Hepatocyte (in vitro differentiated cells): ENCODE data around the gene FCHSD2. TPM values are rescaled to one million over a fixed set of nuclear protein-coding genes. Genes with fewer than 3 reads are reported as not detected.

ENCODE experiments used
- DNase-seq: peaks from one replicate; pipeline ENCODE4 v3.0.0-alpha.2; 2016; ENCODE audit warnings: low spot score
- H2AFZ ChIP-seq: fragments of 200-600 bp; sonication (generic); 2 replicates; pipeline ENCODE4 v1.6.0; 2016; ENCODE audit warnings: antibody characterized with exemption, mild to moderate bottlenecking
- H3K27ac ChIP-seq: fragments of 200-600 bp; sonication (generic); 2 replicates; pipeline ENCODE4 v1.5.1; 2016; ENCODE audit warnings: mild to moderate bottlenecking
- H3K27me3 ChIP-seq: fragments of 200-600 bp; sonication (generic); 2 replicates; pipeline ENCODE4 v1.6.1; 2016
- H3K36me3 ChIP-seq: fragments of 200-600 bp; sonication (generic); replicated peaks from 2 replicates; pipeline ENCODE4 v1.5.1; 2016; ENCODE audit warnings: low read depth; ENCODE audit not compliant: insufficient read depth
- H3K4me1 ChIP-seq: fragments of 200-600 bp; sonication (generic); 2 replicates; pipeline ENCODE4 v1.5.1; 2016; ENCODE audit warnings: mild to moderate bottlenecking, moderate library complexity; ENCODE audit not compliant: insufficient read depth
- H3K4me2 ChIP-seq: fragments of 200-600 bp; sonication (generic); 2 replicates; pipeline ENCODE4 v1.6.0; 2016
- H3K4me3 ChIP-seq: fragments of 200-600 bp; sonication (generic); 2 replicates; pipeline ENCODE4 v1.5.1; 2016; ENCODE audit warnings: mild to moderate bottlenecking
- H3K79me2 ChIP-seq: fragments of 200-600 bp; sonication (generic); 2 replicates; pipeline ENCODE4 v1.6.0; 2017; ENCODE audit warnings: mild to moderate bottlenecking
- H3K9me2 ChIP-seq: fragments of 200-600 bp; sonication (generic); replicated peaks from 2 replicates; pipeline ENCODE4 v1.6.0; 2017; ENCODE audit warnings: mild to moderate bottlenecking; ENCODE audit not compliant: insufficient read depth
- H3K9me3 ChIP-seq: fragments of 200-600 bp; sonication (generic); 2 replicates; pipeline ENCODE4 v1.5.1; 2016; ENCODE audit warnings: low read depth, mild to moderate bottlenecking
- H4K20me1 ChIP-seq: fragments of 200-600 bp; sonication (generic); 2 replicates; pipeline ENCODE4 v1.6.0; 2016; ENCODE audit warnings: mild to moderate bottlenecking; ENCODE audit not compliant: insufficient read depth, poor library complexity, severe bottlenecking
- EZH2 ChIP-seq: fragments of 200-600 bp; sonication (generic); IDR thresholded peaks from 2 replicates; pipeline ENCODE4 v1.6.1; 2016; ENCODE audit warnings: antibody characterized with exemption, mild to moderate bottlenecking, borderline replicate concordance
- EZH2phosphoT487 ChIP-seq: fragments of 200-600 bp; sonication (generic); IDR thresholded peaks from one replicate; pipeline ENCODE4 v1.6.1; 2018; ENCODE audit warnings: antibody characterized with exemption, mild to moderate bottlenecking, low read depth, moderate library complexity; ENCODE audit not compliant: unreplicated experiment, severe bottlenecking
- WGBS: methylation state at CpG from one replicate; pipeline ENCODE4 v1.1.6; 2016; ENCODE audit warnings: low lambda C conversion rate; ENCODE audit errors: missing lambda C conversion rate; 5-methylcytosine and 5-hydroxymethylcytosine counted together
- polyA plus RNA-seq: library from polyadenylated mRNA; unstranded; fragments of >200 nt; fragmentation: Nextera tagmentation; extraction: Ambion mirVana; gene quantifications from 2 replicates; pipeline ENCODE4 v1.2.1, GENCODE V29; 2016
- total RNA-seq: library from RNA; depleted of rRNA; stranded (reverse); fragments of >200 nt; gene quantifications from 2 replicates; pipeline ENCODE4 v1.2.3, GENCODE V29; 2014
- TF ChIP-seq, protein P1 (sequence below): fragments of 200-600 bp; sonication (generic); IDR thresholded peaks from 2 replicates; pipeline ENCODE4 v1.5.1; 2016; ENCODE audit warnings: antibody characterized with exemption, mild to moderate bottlenecking; ENCODE audit not compliant: poor library complexity

Gene FCHSD2
- total and polyA plus RNA-seq, 2 experiments from 2014 or later = 9.1 to 13.1 TPM

GRCh38 chr11:72975778-72976521 is 166.2 kb downstream of the FCHSD2 start:
- no peaks in the 10 kb centered on the region for H4K20me1 ChIP-seq
- no peak for DNase-seq
- no peak overlapping the region for H3K4me3 ChIP-seq
- no peaks in the 10 kb centered on the region for H3K9me3 ChIP-seq
- no peaks in the 10 kb centered on the region for H3K79me2 ChIP-seq
- no peak overlapping the region for H2AFZ ChIP-seq
- H3K36me3 ChIP-seq = no peaks in the 10 kb centered on the region
- peak overlapping the region; percentile 33 for H3K27ac ChIP-seq
- H3K4me2 ChIP-seq = no peak overlapping the region
- TF ChIP-seq, protein P1, sequence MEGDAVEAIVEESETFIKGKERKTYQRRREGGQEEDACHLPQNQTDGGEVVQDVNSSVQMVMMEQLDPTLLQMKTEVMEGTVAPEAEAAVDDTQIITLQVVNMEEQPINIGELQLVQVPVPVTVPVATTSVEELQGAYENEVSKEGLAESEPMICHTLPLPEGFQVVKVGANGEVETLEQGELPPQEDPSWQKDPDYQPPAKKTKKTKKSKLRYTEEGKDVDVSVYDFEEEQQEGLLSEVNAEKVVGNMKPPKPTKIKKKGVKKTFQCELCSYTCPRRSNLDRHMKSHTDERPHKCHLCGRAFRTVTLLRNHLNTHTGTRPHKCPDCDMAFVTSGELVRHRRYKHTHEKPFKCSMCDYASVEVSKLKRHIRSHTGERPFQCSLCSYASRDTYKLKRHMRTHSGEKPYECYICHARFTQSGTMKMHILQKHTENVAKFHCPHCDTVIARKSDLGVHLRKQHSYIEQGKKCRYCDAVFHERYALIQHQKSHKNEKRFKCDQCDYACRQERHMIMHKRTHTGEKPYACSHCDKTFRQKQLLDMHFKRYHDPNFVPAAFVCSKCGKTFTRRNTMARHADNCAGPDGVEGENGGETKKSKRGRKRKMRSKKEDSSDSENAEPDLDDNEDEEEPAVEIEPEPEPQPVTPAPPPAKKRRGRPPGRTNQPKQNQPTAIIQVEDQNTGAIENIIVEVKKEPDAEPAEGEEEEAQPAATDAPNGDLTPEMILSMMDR = no peak
- no peak for TF ChIP-seq EZH2phosphoT487
- no peak for TF ChIP-seq EZH2
- H3K4me1 ChIP-seq = peaks cover 6% of the 10 kb centered on the region
- no peaks in the 10 kb centered on the region for H3K27me3 ChIP-seq
- WGBS = 63% methylated on average over 3 of the region's 3 CpGs
- no peaks in the 10 kb centered on the region for H3K9me2 ChIP-seq

DNA sequence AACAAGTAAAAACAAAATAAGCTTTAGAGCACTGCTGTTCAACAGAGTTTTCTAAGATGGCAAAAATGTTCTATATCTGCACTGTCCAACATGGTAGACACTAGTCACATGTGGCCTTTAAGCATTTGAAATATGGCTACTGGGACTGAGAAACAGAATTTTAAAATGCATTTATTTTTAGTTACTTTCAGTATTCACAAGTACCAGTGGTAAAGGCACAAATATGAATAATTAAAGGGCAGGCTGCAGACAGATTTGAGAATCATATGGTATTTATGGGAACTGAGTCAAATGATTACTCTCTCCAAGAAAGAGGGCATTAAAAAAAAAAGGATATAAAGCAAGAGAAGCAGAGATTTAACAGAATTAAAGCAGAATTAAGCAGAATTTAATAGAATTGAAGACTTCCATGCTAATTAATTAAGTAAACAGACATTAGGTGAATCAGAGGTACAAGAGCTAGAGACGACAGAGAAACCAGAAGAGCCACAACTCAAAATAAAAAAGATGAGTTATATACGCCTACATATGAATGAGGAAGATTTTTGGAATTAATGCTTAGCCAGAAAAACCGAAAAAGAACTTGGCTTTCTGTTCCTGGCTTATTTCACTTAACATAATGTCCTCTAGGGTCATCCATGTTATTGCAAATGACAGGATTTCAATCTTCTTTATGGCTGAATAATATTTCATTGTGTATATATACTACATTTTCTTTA is 167.5 kb downstream of the FCHSD2 start:
- H3K9me3 ChIP-seq = no peaks in the 10 kb centered on the region
- no peak overlapping the region for H3K4me3 ChIP-seq
- no peaks in the 10 kb centered on the region for H3K27me3 ChIP-seq
- TF ChIP-seq EZH2 = no peak
- TF ChIP-seq EZH2phosphoT487 = no peak
- TF ChIP-seq, protein P1 = no peak
- H2AFZ ChIP-seq = no peak overlapping the region
- DNase-seq = no peak
- H3K4me1 ChIP-seq = peaks cover 6% of the 10 kb centered on the region
- H3K36me3 ChIP-seq = no peaks in the 10 kb centered on the region
- no peak overlapping the region for H3K27ac ChIP-seq
- no peak overlapping the region for H3K4me2 ChIP-seq
- no peaks in the 10 kb centered on the region for H4K20me1 ChIP-seq
- no peaks in the 10 kb centered on the region for H3K9me2 ChIP-seq
- 99% methylated on average over 3 of the region's 3 CpGs for WGBS
- H3K79me2 ChIP-seq = no peaks in the 10 kb centered on the region

DNA sequence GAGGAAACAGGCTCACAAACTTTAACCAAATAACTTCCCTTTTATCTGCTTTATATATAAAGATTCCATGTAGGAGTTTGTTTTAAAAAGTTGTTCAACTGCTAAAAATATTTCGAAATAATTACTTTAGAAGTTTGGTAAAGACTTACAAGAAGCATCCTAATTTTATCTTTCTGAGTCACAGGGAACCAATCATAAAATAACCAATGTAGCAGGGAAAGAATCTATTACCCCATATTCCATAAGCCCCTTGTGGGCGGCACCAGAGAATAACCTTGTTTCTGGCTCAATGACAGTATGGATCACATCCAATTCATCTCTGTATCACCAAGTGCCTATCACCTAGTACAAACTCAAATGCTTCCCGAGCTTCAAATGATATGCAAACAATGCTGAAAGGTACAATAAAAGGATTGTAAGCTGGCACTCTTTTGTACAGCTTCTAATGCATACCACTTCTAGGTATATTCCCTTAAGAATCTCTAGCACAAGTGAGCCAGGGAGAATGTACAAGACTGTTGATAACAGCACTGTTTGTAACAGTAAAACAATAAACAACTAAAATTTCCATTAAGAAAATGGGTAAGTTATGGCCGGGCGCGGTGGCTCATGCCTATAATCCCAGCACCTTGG is 169.5 kb downstream of the FCHSD2 start:
- Histone ChIP-seq H3K36me3 (no peaks in the 10 kb centered on the region), H3K9me2 (no peaks in the 10 kb centered on the region), H3K9me3 (no peaks in the 10 kb centered on the region), H3K4me3 (no peak overlapping the region), H3K4me2 (no peak overlapping the region), H3K79me2 (no peaks in the 10 kb centered on the region), H4K20me1 (no peaks in the 10 kb centered on the region), H3K4me1 (peaks cover 6% of the 10 kb centered on the region), H3K27me3 (no peaks in the 10 kb centered on the region), H2AFZ (no peak overlapping the region), H3K27ac (no peak overlapping the region)
- DNase-seq = no peak
- TF ChIP-seq EZH2phosphoT487 (no peak), EZH2 (no peak)
- TF ChIP-seq, protein P1 = no peak
- WGBS = 93% methylated on average over 6 of the region's 6 CpGs
